Measurements from ENCODE around the gene CNTFR.
A peak's percentile ranks its signal among the peaks of the same experiment; 100 is the strongest.

CNTFR gene

GRCh38 chr9:34590381-34591247 is 1.1 kb upstream of the CNTFR start:
- intact Hi-C loops (cut with DNase I; ENCODE audit: low total_unique reads): loop anchor here (5.0 kb wide), 3 partner anchors 43 to 258 kb away; no protein-coding TSS in a partner anchor
- peaks cover 0 to 63% (median 48%) of the 10 kb centered on the region in 4 donors for H3K4me1 ChIP-seq
- no peak for TF ChIP-seq CTCF (IDR thresholded peaks at IDR 0.05)
- H3K9me3 ChIP-seq: no peaks in the 10 kb centered on the region
- DNase-seq: peak; percentile 67 to 74
- peak overlapping the region; percentile 16 to 33 for H3K27ac ChIP-seq
- H3K4me3 ChIP-seq: peak overlapping the region; percentile 49 to 54
- H3K27me3 ChIP-seq: peaks cover 0 to 65% of the 10 kb centered on the region in 2 donors
- H3K36me3 ChIP-seq: no peaks in the 10 kb centered on the region

DNA sequence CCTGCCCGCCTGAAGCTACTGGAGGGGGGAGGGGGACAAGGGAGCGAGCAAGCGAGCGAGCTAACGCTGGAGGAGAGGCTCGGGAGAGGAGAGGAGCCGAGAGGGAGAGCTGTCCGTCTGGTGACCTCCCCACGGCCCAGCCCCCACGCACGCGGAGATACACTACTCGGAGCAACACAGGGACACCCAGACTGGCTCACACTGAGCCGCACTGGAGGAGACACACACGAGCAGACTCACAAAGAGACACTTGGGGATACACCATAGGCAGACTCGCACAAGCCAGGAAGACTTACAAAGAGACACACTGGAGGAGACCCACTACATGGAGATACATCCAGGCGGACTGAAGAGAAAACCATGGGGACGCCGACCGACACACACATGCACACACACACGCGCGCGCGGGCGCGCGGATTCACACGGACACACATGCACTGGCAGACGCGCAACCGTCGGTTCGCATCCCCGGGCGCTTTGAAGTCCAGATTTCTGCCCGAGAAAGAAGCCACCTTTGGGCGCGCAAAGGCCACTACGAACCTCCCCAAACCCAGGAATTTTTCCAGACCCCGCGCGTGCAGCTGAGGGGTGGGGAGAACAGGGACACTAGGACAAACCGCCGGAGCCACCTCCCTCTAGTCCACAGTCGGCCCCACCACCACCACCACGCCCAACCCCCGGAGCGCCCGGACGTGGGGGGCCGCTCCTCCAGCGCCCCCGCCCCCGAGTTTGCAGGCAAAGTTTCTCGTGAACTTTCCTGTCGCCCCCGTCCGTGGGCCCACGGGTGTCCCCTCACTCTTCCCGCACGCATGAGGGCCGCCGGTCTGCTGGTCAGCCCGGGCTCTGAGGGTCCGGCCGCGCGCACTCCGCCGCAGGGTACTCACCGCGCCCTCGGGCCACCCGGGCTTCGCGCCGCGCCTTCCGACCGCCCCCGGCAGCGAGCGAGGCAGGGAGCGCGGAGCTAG is 571 bp downstream of the CNTFR start:
- peak in 1 of 2 donors; percentile 39 for DNase-seq
- Histone ChIP-seq H3K36me3 (no peaks in the 10 kb centered on the region), H3K27me3 (peaks cover 0 to 77% of the 10 kb centered on the region in 2 donors), H3K4me3 (peak overlapping the region; percentile 49 to 54), H3K4me1 (peaks cover 0 to 56% (median 44%) of the 10 kb centered on the region in 4 donors), H3K27ac (no peak overlapping the region), H3K9me3 (no peaks in the 10 kb centered on the region)
- intact Hi-C loops (cut with DNase I; ENCODE audit: low total_unique reads): no loop called here
- TF ChIP-seq CTCF (IDR thresholded peaks at IDR 0.05): no peak

GRCh38 chr9:34587271-34587670 is 2.3 kb downstream of the CNTFR start:
- no peak for TF ChIP-seq CTCF (IDR thresholded peaks at IDR 0.05)
- no peaks in the 10 kb centered on the region for H3K9me3 ChIP-seq
- H3K4me1 ChIP-seq: peaks cover 0 to 39% (median 31%) of the 10 kb centered on the region in 4 donors
- H3K36me3 ChIP-seq: no peaks in the 10 kb centered on the region
- intact Hi-C loops (cut with DNase I; ENCODE audit: low total_unique reads): no loop called here
- no peak overlapping the region for H3K4me3 ChIP-seq
- peaks cover 0 to 87% of the 10 kb centered on the region in 2 donors for H3K27me3 ChIP-seq
- no peak overlapping the region for H3K27ac ChIP-seq
- DNase-seq: no peak

DNA sequence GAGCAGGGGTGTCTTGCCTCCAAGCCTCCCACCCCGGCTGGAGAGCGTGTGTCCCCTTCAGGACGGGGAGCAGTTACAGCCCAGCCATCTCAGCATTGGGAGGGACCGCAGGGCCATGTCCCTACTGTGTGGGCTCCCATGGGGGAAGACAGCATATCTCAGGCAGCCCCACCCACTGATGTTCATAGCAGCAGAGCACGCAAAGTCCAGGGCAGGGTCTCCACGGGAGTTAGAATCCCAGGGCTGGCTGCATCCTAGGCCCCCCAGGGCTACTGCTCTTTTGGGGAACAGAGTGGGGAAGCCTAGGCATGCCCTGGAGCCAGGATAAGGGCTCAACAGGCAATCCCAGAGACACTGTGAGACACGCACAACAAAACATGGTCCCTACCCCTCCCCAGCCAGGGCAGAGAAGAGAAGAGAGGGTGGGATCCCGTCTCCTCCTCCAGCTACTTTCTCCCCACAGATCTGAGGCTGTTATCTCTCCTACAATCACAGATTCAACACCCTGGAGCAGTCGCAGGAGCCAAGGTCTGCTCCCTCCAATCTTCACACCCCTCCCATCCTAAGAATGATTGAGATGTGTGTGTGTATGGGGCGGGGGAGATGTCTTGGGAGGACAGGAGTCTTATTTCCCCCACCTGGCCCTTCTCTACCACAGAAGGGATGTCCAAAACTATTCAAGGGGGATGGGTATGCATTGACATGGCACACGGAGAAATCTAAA is 3.4 kb downstream of the CNTFR start:
- TF ChIP-seq CTCF (IDR thresholded peaks at IDR 0.05): no peak
- Histone ChIP-seq H3K27me3 (peaks cover 0 to 95% of the 10 kb centered on the region in 2 donors), H3K27ac (no peak overlapping the region), H3K4me3 (no peak overlapping the region), H3K9me3 (no peaks in the 10 kb centered on the region), H3K4me1 (peaks cover 0 to 27% (median 24%) of the 10 kb centered on the region in 4 donors), H3K36me3 (no peaks in the 10 kb centered on the region)
- intact Hi-C loops (cut with DNase I; ENCODE audit: low total_unique reads): no loop called here
- no peak for DNase-seq

DNA sequence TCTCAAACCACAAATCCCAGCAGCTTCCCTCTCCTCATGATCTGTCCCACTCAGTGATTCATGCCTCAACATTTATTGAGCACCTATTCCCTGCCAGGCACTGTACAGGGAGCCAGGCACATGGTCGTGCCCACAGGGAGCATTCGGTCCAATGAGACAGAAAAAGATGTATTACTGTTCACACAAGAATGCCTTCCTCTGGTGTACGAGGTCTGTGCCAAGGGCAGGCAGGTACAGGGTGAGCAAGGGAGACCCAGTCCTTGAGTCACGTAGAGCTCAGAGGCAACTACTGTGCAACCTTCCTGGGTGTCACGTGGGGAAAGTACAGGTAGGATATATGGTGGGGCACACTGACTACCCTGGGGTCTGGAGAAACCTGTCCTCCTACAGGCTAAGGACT is 4.6 kb downstream of the CNTFR start:
- H3K36me3 ChIP-seq: no peaks in the 10 kb centered on the region
- no peak overlapping the region for H3K4me3 ChIP-seq
- H3K4me1 ChIP-seq: peaks cover 0 to 16% (median 14%) of the 10 kb centered on the region in 4 donors
- TF ChIP-seq CTCF (IDR thresholded peaks at IDR 0.05): no peak
- no peak for DNase-seq
- no peaks in the 10 kb centered on the region for H3K9me3 ChIP-seq
- H3K27ac ChIP-seq: no peak overlapping the region
- peaks cover 0 to 100% of the 10 kb centered on the region in 2 donors for H3K27me3 ChIP-seq
- intact Hi-C loops (cut with DNase I; ENCODE audit: low total_unique reads): no loop called here

Measured in tibial artery (tissue), 4 donors.